ENCODE results near the gene ZNF234. TPM values are rescaled to one million over a fixed set of nuclear protein-coding genes. Genes with fewer than 3 reads are reported as not detected.
"Not testable (repeated sequence)": the region's sequence is repeated elsewhere in the genome, so short reads cannot be mapped to it uniquely, and the experiment has no call there.

Gene ZNF234
- total RNA-seq, 1 donor from 2014 or later: 25.9 TPM

DNA sequence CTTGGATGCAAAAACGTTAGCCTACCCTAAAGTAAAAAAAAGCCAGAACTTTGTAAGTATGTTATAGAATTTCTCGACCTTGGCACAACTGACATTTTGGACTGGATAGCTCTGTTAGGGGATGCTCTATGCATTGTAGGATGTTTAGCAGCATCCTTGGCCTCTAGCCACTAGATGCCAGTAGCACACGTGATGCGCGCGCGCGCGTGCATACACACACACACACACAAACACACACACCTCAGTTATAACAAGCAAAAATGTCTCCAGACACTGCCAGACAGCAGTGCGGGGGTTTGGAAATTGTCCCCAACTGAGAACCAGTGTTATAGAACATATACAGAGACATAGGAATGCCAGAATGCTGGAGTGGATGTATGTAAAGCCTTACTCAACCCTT, 40.8 kb downstream of the ZNF234 start:
- no peak for DNase-seq

DNA sequence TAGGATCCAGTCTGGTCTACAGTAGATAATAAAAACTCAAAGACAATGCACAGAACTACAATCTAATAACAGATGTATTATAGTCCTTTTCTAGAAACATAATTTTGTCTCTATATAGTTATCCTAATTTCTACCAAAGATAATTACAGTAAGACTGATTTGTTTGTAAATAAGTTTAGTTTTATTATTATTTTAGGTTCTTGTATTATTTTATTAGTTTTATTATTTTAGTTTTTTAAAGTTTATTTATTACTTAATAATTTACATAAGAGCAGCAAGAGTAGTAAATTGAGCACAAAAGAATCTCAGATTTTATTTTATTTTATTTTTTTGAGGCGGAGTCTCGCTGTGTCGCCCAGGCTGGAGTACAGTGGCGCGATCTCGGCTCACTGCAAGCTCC, 48.7 kb downstream of the ZNF234 start:
- no peak for DNase-seq

DNA sequence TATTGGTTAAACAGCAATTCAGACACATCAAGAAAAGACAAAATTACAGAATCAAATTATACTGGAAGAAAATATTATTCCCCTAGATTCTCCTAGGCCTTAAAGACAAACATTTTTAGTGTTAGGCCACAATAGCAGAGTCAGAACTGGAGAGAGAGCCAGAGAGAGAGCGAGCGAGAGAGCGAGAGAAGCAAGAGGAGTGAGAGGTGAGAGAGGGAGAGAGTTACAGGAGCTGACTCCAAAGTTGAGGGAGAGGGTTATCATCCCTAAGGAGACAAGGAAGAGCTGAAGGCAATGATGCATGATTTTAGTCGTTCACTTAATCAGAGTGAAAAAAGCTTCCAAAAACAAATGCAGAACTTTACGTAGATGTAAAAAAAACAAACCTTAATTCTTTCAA, 50.8 kb downstream of the ZNF234 start:
- DNase-seq: no peak

DNA sequence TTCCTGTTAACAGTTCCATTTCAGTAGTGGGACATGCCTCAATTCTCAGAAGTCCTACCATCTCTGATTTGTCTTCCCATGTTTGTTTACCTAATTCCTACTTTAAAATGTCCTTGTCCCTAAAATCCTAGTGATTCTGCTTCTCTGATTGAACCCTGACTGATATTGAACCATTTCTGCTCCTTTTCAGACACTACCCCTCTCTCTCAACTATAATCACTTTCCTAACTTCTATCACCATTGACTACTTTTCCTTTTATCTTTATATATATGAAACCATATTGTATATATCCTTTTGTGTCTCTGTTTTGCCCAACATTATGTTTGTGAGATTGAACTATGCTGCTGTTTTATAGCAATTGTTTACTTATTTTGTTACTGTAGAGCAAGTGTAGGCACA, 55.4 kb downstream of the ZNF234 start:
- DNase-seq: no peak

DNA sequence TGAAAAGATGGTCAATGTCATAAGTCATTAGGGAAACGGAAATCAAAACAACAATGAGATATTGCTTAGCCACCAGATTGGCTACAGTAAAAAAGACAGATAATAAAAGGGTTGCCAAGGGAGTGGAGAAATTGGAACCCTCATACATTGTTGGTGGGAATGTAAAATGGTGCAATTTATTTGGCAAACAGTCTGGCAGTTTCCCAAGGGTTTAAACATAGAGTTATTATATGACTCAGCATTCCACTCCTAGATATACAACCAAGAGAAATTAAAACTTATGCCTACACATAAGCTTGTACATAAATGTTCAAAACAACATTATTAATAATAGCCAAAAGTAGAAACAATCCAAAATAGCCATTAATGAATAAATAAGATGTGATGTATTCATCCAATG, 61.1 kb downstream of the ZNF234 start:
- no peak for DNase-seq

DNA sequence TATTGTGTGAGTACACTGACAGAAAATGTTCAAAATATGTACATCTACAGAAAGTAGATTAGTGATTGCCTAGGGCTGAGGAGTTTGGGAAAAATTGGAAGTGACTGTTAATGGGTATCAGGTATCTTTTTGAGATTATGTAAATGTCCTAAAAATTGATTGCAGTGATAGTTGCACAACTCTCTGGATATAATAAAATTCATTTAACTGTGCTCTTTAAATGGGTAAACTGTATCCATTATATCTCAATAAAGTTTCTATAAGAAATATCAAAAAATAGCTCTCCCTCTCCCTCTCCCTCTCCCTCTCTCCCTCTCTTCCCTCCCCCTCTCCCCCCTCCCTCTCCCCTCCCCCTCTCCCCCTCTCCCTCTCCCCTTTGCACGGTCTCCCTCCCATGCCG, 61.6 kb downstream of the ZNF234 start:
- DNase-seq: no peak

DNA sequence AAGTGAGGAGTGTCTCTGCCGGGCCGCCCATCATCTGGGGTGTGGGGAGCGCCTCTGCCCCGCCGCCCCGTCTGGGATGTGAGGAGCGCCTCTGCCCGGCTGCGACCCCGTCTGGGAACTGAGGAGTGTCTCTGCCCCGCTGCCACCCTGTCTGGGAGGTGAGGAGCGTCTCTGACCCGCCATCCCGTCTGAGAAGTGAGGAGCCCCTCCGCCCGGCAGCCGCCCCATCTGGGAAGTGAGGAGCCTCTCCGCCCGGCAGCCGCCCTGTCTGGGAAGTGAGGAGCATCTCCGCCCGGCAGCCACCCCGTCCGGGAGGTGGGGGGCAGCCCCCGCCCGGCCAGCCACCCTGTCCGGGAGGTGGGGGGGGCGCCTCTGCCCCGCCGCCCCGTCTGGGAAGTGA, 62.5 kb downstream of the ZNF234 start:
- not testable (repeated sequence) for DNase-seq

DNA sequence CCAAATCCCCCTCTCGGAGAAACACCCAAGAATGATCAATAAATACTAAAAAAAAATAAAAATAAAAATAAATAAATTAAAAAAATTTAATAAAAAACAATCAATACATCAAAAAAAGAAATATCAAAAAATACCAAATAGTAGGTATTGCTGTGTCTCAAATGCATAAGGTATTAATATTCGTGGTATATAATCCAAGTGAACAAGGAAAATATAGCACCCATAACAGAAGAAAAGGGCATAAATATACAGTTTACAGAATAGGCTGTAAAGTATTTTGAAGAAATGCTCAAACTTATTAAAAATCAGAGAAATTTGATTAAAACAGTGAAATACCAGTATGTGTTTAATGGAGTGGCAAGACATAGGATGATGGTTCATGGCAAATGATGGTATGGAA, 63.4 kb downstream of the ZNF234 start:
- DNase-seq: no peak

DNA sequence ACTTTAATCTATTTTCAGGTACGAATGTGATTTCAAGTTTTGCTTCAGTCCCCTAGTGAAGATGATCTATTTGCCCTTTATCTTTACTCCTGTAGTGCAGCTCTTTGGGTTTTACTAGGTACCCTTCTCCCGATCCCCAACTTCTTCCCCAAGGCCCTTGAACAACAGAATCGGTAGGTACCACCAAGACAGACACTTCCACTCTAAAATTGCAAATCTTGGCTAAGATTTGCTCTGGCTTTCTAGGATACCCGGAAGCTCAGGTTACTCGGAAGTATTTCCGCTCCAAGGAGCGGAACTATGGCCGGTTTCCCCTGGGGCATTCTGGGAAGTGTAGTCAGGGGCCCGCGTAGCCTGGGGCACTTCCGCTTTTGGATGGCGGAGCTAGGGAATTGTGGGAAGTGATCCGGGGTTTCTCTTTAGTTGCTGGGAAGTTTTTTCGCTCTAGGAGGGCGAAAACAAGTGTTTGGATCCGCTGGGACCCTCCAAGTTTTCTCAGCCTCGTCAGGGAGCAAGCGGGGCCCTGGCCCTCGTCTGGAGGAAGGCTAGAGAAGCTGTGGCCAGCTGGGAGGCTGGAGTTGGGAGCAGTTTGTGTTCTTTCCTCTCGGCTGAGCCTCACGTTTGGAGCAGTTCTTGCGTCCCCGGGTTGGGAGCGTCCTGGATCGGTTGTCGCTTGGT, 65.9 kb downstream of the ZNF234 start:
- peak; percentile 84 for DNase-seq

Other genes with a start within 250 kb of the ZNF234 start
- gene ZNF45, start 206.3 kb upstream of the ZNF234 start, total RNA-seq: 30.1 TPM
- gene ZNF221, start 190.3 kb upstream of the ZNF234 start, total RNA-seq: 24.6 TPM
- gene ZNF155, start 157.4 kb upstream of the ZNF234 start, total RNA-seq: 13.9 TPM
- 10.3 TPM for gene ZNF230, start 138.6 kb upstream of the ZNF234 start, total RNA-seq
- gene ZNF222, start 116.2 kb upstream of the ZNF234 start, total RNA-seq: 12.3 TPM
- 14.8 TPM for gene ZNF223, start 89.5 kb upstream of the ZNF234 start, total RNA-seq
- gene ZNF284, start 69.4 kb upstream of the ZNF234 start, total RNA-seq: 8.3 TPM
- gene ZNF224, start 47.2 kb upstream of the ZNF234 start, total RNA-seq: 57.9 TPM
- gene ZNF225, start 28.2 kb upstream of the ZNF234 start, total RNA-seq: 13.1 TPM
- gene ZNF226, start 23.5 kb downstream of the ZNF234 start, total RNA-seq: 53.0 TPM
- gene ZNF227, start 71.0 kb downstream of the ZNF234 start, total RNA-seq: 45.5 TPM
- gene ZNF233, start 118.3 kb downstream of the ZNF234 start, total RNA-seq: 13.1 TPM
- 19.0 TPM for gene ZNF235, start 163.5 kb downstream of the ZNF234 start, total RNA-seq
- gene ZNF112, start 215.1 kb downstream of the ZNF234 start, total RNA-seq: 24.8 TPM